AG09319 (cell line): ENCODE measurements around the gene SYT5.

Experiments
- DNase-seq: peaks from one replicate; pipeline ENCODE4 v3.0.0-alpha.2; 2010; ENCODE audit warnings: low read depth; ENCODE audit errors: extremely low read depth
- CTCF ChIP-seq: IDR thresholded peaks from 2 replicates; pipeline ENCODE4 v1.5.1; 2011; ENCODE audit warnings: low read depth, mild to moderate bottlenecking, inconsistent platforms, low read length, moderate library complexity

The SYT5 gene

GRCh38 chr19:55188625-55189024, 8.5 kb upstream of the SYT5 start:
- DNase-seq: no peak
- no peak for TF ChIP-seq CTCF

GRCh38 chr19:55186080-55186479, 6.0 kb upstream of the SYT5 start:
- DNase-seq: no peak
- no peak for TF ChIP-seq CTCF

GRCh38 chr19:55181740-55182139, 1.7 kb upstream of the SYT5 start:
- DNase-seq: no peak
- no peak for TF ChIP-seq CTCF

GRCh38 chr19:55178781-55179599, 1.1 kb downstream of the SYT5 start:
- TF ChIP-seq CTCF: no peak

GRCh38 chr19:55176076-55176475, 4.0 kb downstream of the SYT5 start:
- no peak for DNase-seq
- TF ChIP-seq CTCF: no peak

More at GRCh38 chr19:55178781-55179599, 1.1 kb downstream of the SYT5 start:
- DNase-seq: no peak

- TF ChIP-seq CTCF: no peak
- DNase-seq: no peak
Observed at GRCh38 chr19:55175117-55175867, 4.8 kb downstream of the SYT5 start.

GRCh38 chr19:55174425-55175116, 5.5 kb downstream of the SYT5 start:
- TF ChIP-seq CTCF: no peak
- DNase-seq: no peak
